ENCODE results near the gene POLE.
"Not testable (repeated sequence)": the region's sequence is repeated elsewhere in the genome, so short reads cannot be mapped to it uniquely, and the experiment has no call there.

POLE gene

DNA sequence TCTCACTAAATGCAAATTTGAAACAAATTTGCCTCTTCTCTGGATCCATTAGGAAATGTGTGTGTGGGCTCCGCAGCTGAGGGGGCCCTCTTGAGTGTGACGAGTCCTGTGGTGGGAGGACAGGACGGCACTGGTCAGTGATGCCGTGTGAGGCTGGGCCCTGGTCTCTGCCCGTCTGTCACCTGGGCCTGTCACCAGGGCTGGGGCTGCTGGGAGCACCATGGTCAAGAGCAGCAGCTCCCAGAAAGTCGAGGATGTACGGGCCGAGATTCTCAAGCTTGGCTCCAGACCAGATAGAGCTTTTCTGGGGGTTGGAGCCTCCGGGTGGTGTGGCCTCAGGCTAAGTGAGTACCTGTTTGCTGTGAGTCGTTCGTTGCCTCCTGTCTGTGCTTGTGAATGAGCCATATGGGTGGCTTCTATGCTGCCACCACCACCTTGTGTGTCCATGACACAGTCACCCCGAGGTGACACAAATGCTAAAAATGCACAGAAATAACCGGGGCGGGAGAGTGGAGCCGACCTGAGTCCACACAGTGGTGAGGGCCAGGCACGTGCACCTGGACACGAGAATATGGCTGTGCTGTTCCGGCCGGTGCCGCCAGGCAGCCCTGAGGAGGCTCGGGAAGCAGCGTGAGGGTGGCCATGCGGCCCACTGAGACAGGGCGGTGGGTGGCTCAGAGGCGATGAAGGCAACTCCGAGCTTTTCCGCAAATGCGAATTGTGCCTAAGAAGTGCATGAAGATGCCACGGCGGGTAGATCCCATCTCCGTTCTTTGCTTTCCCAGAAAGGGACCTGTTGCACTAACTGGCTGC is 32.2 kb upstream of the POLE start:
- DNase-seq (ENCODE audit: low read depth, low spot score) = no peak

DNA sequence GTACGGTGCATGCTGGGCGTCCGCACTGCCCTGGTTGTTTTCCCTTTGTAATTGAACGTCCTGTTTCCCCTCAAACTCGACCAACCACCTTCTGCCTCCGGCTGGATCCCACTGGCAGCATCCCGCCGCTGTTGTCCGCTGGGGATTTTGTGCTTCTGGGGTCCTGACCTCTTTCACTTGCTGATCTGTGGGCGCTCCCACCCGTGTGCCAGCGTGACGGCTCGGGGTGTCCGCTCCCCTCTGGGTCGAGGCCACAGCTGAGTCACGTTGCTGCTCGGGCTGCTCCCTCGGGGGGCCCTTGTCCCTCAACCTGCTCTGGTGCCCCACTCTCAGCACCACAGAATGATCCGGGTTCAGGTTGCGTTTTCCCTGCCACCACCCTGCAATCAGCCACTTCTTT is 31.5 kb upstream of the POLE start:
- DNase-seq (ENCODE audit: low read depth, low spot score) = no peak

DNA sequence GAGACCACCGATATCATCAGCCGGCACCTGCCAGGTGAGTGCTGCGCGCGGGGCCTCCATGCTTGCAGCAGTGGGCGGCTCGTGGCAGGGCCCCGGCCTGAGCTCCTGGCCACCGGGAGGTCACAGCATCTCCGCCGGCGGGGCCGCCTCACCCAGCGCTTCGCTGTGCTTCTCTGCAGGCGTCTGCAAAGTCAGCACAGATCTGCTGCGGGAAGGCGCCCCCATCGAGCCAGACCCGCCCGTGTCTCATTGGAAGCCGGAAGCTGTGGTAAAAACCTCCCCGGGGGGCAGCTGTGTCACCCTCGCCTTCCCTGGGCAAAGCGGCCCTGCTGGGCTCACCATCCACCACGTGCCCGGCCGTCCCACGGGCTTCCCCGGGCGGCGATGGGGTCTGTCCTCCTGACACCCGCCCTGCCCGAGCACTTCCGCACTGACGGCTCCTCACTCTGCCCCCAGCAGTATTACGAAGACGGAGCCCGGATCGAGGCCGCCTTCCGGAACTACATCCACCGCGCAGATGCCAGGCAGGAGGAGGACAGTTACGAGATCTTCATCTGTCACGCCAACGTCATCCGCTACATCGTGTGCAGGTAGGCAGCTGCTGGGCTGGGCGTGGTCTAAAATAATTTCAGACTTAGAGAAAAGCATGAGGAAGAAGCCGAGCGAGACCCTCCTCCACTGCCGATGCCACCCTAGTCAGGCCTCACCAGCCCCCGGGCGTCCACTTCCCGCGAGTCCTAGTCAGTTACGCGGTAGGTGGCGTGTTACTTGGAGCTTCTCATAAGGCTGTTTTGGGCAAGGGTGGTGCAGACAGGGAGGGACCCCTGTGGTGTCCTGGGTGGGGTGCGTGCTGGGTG is 30.6 kb upstream of the POLE start:
- no peak for DNase-seq (ENCODE audit: low read depth, low spot score)

DNA sequence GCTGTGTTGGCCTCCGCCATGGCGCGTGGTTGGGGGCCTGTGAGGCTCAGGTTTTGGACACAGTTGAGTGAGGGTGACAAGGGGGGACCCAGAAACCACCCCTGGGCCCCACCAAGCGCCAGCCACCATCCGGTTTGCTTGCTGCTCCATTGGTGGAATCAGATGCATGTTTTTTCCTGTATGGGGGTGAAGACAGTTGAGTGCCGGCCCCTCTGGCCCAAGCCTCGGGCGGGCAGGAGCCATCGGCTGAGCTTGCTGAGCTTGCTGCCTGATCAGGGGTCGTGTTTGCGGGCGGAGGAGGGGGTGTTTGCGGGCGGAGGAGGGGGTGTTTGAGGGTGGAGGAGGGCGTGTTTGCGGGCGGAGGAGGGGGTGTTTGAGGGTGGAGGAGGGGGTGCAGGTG is 29.9 kb upstream of the POLE start:
- DNase-seq (ENCODE audit: low read depth, low spot score) = no peak

DNA sequence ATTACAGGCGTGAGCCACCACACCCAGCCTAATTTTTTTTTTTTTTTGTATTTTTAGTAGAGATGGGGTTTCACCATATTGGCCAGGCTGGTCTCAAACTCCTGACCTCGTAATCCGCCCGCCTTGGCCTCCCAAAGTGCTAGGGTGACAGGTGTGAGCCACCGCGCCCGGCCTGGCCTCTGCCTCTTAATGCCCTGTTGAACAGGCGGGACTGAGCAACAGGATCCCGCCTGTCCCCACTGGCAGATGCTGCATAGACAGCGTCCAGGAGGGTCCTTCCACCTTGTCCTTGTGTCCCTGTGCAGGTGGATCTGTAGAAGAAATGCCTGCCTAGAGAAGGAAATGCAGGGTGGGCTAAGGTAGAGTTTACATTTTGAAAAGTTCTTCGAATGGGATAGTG is 29.2 kb upstream of the POLE start:
- DNase-seq (ENCODE audit: low read depth, low spot score) = no peak

DNA sequence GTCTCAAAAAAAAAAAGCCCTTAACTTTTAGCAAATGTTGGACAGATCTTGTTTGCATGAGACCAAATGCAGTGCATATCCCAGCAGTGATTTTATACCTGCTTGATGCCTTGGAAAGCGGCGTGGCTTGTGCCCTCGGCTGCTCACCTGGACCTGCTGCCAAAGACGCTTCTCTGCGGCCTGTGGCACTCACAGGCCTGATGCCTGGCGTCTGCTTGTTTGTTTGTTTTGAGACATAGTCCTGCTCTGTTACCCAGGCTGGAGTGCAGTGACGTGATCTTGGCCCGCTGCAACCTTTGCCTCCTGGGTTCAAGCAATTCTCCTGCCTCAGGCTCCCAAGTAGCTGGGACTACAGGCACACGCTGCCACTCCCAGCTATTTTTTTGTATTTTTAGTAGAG is 28.7 kb upstream of the POLE start:
- no peak for DNase-seq (ENCODE audit: low read depth, low spot score)

DNA sequence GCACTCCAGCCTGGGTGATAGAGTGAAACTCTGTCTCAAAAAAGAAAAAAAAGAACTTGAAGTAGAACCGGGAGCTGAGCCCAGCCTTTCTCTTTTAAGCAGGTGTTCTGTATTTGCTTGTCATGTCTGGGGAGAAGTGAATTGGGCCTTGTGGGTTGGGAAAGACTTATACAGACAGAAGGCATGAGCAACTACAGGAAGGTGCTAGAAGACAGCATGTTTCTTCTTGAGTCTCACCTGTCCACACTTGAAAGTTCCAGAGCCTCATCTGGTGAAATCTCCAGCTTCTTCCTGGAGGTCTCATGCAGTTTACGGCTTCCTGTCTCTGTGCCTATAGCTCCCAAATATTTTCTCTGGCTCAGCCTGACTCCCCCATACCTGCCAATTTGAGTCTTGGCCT is 26.0 kb upstream of the POLE start:
- no peak for DNase-seq (ENCODE audit: low read depth, low spot score)

DNA sequence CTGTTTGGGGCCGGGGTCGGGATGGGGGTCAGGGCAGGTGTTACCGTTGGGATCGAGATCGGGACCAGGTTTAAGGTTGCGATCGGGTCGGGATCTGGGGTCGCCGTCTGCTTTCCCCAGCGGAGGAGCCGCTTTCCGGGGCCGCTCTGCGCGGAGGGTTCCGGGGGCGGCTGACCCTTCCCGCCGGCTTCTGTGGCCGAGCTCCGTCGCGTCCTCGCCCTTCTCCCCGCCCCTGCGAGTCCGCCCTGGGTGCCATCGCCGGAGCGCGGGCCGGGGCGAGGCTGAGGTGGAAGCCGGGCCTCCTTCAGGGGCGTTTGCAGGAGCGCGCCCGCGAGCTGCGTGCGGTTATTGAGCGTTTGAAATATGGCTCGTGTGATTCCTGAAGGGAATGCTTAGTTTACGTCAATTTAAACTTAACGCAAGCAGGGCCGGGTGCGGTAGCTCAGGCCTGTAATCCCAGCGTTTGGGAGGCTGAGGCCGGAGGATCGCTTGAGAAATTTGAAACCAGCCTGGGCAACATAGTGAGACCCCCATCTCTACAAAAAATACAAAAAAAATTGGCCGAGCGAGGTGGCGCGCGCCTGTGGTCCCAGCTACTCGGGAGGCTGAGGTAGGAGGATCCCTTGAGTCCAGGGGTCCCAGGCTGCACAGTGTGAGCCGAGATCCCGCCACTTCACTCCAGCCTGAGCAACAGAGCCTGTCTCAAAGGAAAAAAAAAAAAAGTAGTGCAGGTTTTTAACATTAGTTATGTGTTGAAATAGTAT is 24.1 kb upstream of the POLE start:
- no peak for DNase-seq (ENCODE audit: low read depth, low spot score)

DNA sequence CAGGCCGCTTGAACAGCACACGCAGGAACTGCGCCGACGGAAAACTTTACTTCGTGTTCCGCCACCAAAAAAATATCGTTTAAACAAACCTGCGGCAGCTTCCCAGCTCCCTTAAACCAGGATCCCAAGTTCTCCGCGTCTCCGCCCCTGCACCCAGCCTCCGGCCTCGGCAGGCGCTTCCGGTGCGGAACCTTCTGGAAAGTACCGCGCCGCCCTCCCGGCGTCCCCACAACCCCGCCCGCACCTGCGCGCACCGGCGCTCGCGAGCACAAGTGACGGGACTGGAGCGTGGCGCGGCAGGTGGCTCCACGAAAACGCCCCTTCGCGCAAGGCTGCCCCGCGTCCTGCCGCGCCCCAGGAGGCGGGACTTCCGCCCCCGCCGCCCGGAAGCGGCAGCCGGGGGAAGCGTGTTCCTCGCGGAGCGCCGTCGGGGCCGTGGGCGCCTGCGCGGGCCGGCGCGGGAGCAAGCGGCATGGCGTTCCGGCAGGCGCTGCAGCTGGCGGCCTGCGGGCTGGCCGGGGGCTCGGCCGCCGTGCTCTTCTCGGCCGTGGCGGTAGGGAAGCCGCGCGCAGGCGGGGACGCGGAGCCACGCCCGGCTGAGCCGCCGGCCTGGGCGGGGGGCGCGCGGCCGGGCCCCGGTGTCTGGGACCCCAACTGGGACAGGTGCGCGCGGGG is 23.4 kb upstream of the POLE start, which contains the start of gene PGAM5:
Gene PGAM5 (plus strand): TSS at position 438 of the 675 bp plus-strand sequence. CDS start 35 bp downstream, at position 473.
- DNase-seq (ENCODE audit: low read depth, low spot score) = peak; percentile 75

DNA sequence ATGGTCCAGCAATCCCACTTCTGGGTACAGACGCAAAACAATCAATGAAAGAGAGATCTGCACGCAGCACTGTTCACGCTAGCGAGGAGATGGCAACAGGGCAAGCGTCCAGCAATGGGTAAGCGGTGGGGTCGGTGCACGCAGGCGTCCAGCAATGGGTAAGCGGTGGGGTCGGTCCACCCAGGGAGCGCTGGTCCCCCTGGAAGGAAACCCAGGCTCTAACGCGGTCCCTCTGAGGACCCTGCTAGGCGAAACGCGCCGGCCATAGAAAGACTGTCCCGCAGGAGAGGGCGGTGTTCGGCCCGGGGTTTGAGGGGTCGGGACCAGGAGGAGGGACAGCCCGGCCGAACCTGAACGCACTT is 22.9 kb upstream of the POLE start:
- no peak for DNase-seq (ENCODE audit: low read depth, low spot score)

DNA sequence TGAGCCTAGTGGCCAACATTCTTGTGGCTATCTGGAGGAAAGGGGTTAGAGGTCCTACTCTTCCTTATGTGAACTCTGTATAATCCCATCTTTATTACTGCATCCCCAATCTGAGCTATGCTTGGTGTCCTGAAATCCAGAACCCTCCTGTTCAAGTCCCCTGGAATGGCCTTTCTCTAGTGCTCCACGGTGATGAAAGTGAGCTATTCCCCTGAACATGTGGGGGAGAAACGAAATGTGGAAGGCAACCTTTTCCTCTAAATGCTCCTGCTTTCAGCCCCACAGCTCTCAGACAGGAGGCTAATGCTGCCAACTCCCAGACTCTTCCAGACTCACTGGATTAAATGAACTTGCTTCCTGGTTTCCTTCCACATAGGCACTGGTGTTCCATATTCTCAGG is 21.0 kb upstream of the POLE start:
- no peak for DNase-seq (ENCODE audit: low read depth, low spot score)

DNA sequence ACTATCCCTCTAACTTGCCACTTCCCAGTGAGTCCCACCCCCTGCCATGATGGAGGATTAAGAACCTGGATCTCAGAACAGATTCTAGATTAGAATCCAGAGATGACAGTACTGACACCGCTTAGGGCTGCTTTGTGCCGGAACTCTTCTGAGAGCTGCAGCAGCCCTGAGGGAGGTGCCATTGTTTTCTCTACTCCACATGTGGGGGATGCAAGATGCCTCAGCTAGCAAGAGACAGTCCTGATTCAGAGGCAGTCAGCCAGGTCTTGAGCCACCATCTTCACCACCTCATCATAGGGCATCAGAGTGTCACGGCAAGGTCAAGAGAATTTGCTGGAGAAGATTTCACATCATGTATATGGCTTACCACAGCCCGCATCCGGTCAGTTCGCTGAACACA is 20.1 kb upstream of the POLE start:
- no peak for DNase-seq (ENCODE audit: low read depth, low spot score)

DNA sequence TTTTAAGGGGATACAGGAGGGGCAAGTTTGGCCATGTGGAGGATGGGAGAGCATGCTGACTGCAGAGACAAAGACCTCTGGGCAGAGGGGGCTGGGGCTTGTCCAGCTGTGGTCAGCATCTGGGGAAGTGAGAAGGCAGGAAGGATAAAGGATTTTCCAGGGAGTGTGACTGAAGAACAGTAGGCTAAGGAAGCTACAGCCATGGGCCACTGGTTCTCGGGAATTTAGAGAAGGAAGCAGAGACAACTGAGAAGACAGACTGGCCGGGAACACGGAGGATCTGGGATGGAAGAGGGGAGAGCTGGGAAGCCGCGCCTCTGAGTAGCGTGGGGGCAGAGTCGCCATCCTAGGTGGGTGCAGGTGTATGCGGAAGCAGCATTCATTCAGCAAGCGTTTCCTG is 16.5 kb upstream of the POLE start:
- no peak for DNase-seq (ENCODE audit: low read depth, low spot score)

DNA sequence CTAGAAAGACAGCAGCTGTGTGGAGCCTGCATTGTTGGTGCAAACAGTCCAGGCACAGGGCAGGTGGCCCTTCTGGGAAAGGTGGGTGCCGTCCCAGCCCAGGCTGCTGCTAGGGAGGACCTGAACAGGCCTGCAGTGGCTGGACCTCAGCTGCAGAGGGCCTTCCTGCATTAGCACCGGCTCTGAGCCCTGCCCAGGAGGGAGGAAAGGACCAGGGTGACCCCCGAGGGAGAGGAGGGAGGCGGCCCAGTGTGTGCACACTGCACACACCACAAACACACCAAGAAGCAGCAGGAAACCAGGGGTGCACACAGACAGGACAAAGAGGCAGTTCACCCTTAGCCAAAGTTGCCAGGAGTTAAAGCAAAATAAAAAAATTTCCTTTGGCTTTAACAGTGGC is 15.5 kb upstream of the POLE start:
- DNase-seq (ENCODE audit: low read depth, low spot score) = no peak

DNA sequence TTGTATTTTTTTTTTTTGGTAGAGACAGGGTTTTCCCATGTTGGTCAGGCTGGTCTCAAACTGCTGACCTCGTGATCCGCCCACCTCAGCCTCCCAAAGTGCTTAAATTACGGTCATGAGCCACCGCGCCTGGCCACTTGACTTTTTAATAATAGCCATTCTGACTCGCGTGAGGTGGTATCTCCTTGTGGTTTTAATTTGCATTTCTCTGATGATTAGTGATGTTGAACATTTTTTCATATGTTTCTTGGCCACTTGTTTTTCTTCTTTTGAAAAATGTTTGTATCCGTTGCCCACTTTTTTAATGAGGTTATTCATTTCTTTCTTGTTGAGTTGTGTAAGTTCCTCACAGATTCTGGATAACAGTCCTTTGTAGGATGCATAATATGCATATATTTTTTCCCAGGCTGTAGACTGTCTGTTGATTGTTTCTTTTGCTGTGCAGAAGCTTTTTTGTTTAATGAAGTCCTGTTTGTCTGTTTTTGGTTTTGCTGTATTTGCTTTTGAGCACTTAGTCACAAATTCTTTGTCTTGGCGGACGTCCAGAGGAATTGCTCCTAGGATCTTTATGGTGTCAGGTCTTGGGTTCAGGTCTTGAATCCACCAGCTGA is 13.2 kb upstream of the POLE start:
- DNase-seq (ENCODE audit: low read depth, low spot score) = no peak

DNA sequence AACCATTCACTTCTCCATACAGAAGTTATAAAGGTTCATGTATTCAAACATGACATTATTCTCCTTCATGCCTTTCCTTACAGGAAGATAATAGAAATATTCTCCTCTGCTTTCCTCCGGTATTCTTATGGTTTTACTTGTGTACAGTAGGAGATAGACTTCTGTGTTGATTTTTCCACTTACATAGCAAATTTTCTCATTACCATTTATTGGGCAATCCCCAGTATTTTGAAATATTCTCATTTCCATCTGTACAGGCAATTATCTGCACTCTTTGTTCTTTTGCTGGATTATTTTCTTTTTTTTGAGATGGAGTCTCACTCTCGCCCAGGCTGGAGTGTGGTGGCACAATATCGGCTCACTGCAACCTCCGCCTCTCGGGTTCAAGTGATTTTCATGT is 11.2 kb upstream of the POLE start:
- DNase-seq (ENCODE audit: low read depth, low spot score) = no peak

DNA sequence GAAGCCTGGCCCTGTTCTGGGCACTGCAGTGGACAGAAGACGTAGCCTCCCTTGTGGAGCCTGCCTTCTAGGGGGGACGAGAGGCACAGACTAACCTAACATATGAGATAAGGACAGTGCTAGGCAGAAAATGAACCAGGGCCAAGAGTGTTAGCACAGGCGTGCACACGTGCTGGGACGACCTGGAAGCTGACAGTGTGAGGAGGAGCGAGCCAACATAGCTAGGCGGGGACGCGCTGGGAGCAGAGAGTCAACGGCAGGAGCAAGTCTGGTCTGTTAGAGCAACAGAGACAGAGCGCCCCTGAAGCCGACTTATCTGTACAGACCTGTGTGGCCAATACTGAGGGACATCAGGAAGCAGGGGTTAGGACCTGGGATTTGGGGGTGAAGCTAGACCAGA is 8.3 kb upstream of the POLE start:
- no peak for DNase-seq (ENCODE audit: low read depth, low spot score)

DNA sequence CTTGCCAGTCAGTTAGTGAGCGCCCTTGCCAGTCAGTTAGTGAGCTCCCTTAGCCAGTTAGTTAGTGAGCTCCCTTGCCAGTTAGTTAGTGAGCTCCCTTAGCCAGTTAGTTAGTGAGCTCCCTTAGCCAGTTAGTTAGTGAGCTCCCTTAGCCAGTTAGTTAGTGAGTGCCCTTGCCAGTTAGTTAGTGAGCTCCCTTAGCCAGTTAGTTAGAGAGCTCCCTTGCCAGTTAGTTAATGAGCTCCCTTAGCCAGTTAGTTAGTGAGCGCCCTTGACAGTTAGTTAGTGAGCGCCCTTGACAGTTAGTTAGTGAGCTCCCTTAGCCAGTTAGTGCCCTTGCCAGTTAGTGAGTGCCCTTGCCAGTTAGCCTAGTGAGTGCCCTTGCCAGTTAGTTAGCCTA is 7.7 kb upstream of the POLE start:
- DNase-seq (ENCODE audit: low read depth, low spot score) = not testable (repeated sequence)

DNA sequence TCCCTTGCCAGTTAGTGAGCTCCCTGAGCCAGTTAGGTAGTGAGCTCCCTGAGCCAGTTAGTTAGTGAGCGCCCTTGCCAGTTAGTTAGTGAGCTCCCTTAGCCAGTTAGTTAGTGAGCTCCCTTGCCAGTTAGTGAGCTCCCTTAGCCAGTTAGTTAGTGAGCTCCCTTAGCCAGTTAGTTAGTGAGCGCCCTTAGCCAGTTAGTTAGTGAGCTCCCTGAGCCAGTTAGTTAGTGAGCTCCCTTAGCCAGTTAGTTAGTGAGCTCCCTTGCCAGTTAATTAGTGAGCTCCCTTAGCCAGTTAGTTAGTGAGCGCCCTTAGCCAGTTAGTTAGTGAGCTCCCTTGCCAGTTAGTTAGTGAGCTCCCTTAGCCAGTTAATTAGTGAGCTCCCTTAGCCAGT is 4.9 kb upstream of the POLE start:
- not testable (repeated sequence) for DNase-seq (ENCODE audit: low read depth, low spot score)

DNA sequence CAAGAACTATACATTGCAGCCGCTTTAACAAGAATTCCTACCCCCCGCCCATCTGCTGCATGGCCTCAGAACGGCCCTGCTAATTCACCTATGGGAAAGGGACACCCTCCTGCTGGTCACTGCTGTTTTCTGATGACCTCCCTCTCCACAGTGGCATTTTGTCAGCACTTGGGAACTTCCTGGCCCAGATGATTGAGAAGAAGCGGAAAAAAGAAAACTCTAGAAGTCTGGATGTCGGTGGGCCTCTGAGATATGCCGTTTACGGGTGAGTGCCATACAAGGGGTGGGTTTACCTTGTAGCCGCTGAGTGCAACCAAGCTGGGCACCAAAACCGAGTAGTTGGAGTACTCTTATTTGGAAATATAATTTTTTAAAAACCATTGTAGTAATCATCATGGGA is 3.0 kb upstream of the POLE start:
- no peak for DNase-seq (ENCODE audit: low read depth, low spot score)

DNA sequence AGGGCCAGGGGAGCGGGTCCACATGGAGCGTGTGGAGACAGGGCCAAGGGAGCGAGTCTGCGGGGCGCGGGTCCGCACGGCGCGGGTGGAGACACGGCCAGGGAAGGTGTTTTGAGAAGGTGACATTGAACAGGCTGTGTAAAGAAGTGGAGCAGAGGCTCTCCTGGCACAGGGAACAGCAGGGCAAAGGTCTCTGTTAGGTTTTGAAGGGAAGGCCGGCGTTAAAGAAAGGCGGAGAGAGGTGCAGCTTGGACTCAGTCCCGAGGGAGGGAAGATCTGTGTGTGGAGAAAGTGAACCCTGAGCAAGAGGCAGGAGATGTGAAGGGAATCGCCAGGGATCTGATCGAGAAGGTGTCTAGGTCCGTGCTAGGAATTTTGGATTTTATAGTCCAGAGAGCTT is 2.1 kb upstream of the POLE start:
- DNase-seq (ENCODE audit: low read depth, low spot score) = no peak

Data from activated naive CD8-positive, alpha-beta T cell treated with anti-CD3 and anti-CD28 coated beads, Interleukin-2, amount 50 U/mL, for 16 hours (primary cell).